GM23338 (cell line): ENCODE results near the gene RAMP1. TPM values are rescaled to one million over a fixed set of nuclear protein-coding genes. Genes with fewer than 3 reads are reported as not detected.

Experiments used
- ATAC-seq: fragments of 200-7000 bp; cut with Tn5 transposase; 3 replicates; pipeline ENCODE4 v1.9.1; 2020
- DNase-seq: peaks from one replicate; pipeline ENCODE4 v3.0.0-alpha.2; 2015; ENCODE audit warnings: low spot score
- H2AFZ ChIP-seq: fragments of 200-600 bp; sonication (generic); 2 replicates; pipeline ENCODE4 v1.8.0; 2016; ENCODE audit warnings: antibody characterized with exemption, mild to moderate bottlenecking, moderate library complexity
- H3F3A ChIP-seq: fragments of 200-600 bp; sonication (generic); replicated peaks from 2 replicates; pipeline ENCODE4 v1.8.0; 2017; ENCODE audit warnings: antibody characterized with exemption, mixed run types, low read depth
- H3K27ac ChIP-seq: fragments of 200-600 bp; sonication (generic); 2 replicates; pipeline ENCODE4 v1.6.1; 2016; ENCODE audit warnings: low read depth
- H3K27me3 ChIP-seq: fragments of 200-600 bp; sonication (generic); 2 replicates; pipeline ENCODE4 v1.8.0; 2016; ENCODE audit warnings: mild to moderate bottlenecking, mixed run types, moderate library complexity; ENCODE audit not compliant: insufficient read depth
- H3K36me3 ChIP-seq: fragments of 200-600 bp; sonication (generic); 2 replicates; pipeline ENCODE4 v1.8.0; 2016; ENCODE audit warnings: mild to moderate bottlenecking; ENCODE audit not compliant: insufficient read depth
- H3K4me1 ChIP-seq: fragments of 200-600 bp; sonication (generic); 2 replicates; pipeline ENCODE4 v1.8.0; 2016; ENCODE audit warnings: mild to moderate bottlenecking, moderate library complexity; ENCODE audit not compliant: insufficient read depth
- H3K4me2 ChIP-seq: fragments of 200-600 bp; sonication (generic); 2 replicates; pipeline ENCODE4 v1.7.1; 2017; ENCODE audit warnings: mixed run types
- H3K4me3 ChIP-seq: fragments of 200-600 bp; sonication (generic); 2 replicates; pipeline ENCODE4 v1.6.1; 2016; ENCODE audit warnings: mixed run types
- H3K79me2 ChIP-seq: fragments of 200-600 bp; sonication (generic); replicated peaks from 2 replicates; pipeline ENCODE4 v1.8.0; 2017; ENCODE audit warnings: mild to moderate bottlenecking; ENCODE audit not compliant: insufficient read depth
- H3K9me2 ChIP-seq: fragments of 200-600 bp; sonication (generic); 2 replicates; pipeline ENCODE4 v1.8.0; 2017; ENCODE audit not compliant: insufficient read depth
- H4K20me1 ChIP-seq: fragments of 200-600 bp; sonication (generic); replicated peaks from 2 replicates; pipeline ENCODE4 v1.8.0; 2017; ENCODE audit warnings: mild to moderate bottlenecking; ENCODE audit not compliant: insufficient read depth
- H3K27ac Mint-ChIP-seq: 2 replicates; pipeline ENCODE4 v1.8.0; 2020; ENCODE audit warnings: inconsistent platforms, mild to moderate bottlenecking, moderate library complexity, mixed read lengths
- H3K27me3 Mint-ChIP-seq: 3 replicates; pipeline ENCODE4 v1.8.0; 2022; ENCODE audit warnings: low read depth, mild to moderate bottlenecking, moderate library complexity, mixed read lengths, inconsistent platforms; ENCODE audit not compliant: insufficient read depth, poor library complexity
- H3K36me3 Mint-ChIP-seq: 3 replicates; pipeline ENCODE4 v1.8.0; 2021; ENCODE audit warnings: low read depth, mild to moderate bottlenecking, inconsistent platforms, moderate library complexity, mixed read lengths
- H3K4me1 Mint-ChIP-seq: 3 replicates; pipeline ENCODE4 v1.8.0; 2020; ENCODE audit warnings: mild to moderate bottlenecking, inconsistent platforms, mixed read lengths
- H3K4me3 Mint-ChIP-seq: 3 replicates; pipeline ENCODE4 v1.8.0; 2021; ENCODE audit warnings: moderate library complexity, mild to moderate bottlenecking, inconsistent platforms, mixed read lengths
- H3K9me3 Mint-ChIP-seq: 3 replicates; pipeline ENCODE4 v1.8.0; 2020; ENCODE audit warnings: moderate library complexity, mild to moderate bottlenecking, inconsistent platforms, mixed read lengths
- CREB1 ChIP-seq: fragments of 250-450 bp; sonication (Bioruptor Pico); IDR thresholded peaks from 2 replicates; pipeline ENCODE4 v1.5.0; 2020; ENCODE audit warnings: low read depth, mild to moderate bottlenecking, moderate library complexity
- CTCF ChIP-seq, 2 experiments: fragments of 200-600 bp in 1 of 2; sonication (generic) in 1 of 2; conservative IDR thresholded peaks; 2 replicates each; pipeline versions ENCODE4 v1.5.1 to v1.6.1; 2016 to 2017; ENCODE audit warnings: antibody characterized with exemption in 2 of 2, low read depth in 2 of 2, mild to moderate bottlenecking in 2 of 2, moderate library complexity in 1 of 2
- ETS1 ChIP-seq: IDR thresholded peaks from 2 replicates; pipeline ENCODE4 v1.6.1; 2016; ENCODE audit warnings: antibody characterized with exemption
- EZH2 ChIP-seq: fragments of 200-600 bp; sonication (generic); IDR thresholded peaks from one replicate; pipeline ENCODE4 v1.8.0; 2017; ENCODE audit warnings: antibody characterized with exemption, mild to moderate bottlenecking, low read depth; ENCODE audit not compliant: unreplicated experiment
- EZH2phosphoT487 ChIP-seq: fragments of 200-600 bp; sonication (generic); IDR thresholded peaks from one replicate; pipeline ENCODE4 v1.8.1; 2018; ENCODE audit warnings: antibody characterized with exemption; ENCODE audit not compliant: unreplicated experiment
- JUNB ChIP-seq: IDR thresholded peaks from one replicate; pipeline ENCODE4 v1.6.1; 2016; ENCODE audit warnings: antibody characterized with exemption; ENCODE audit not compliant: unreplicated experiment
- NANOG ChIP-seq: IDR thresholded peaks from 2 replicates; pipeline ENCODE4 v1.6.1; 2016; ENCODE audit warnings: antibody characterized with exemption, borderline replicate concordance
- POLR2AphosphoS5 ChIP-seq: IDR thresholded peaks from 2 replicates; pipeline ENCODE4 v1.6.1; 2016; ENCODE audit warnings: antibody characterized with exemption, low read depth
- STAT1 ChIP-seq: IDR thresholded peaks from one replicate; pipeline ENCODE4 v1.6.1; 2016; ENCODE audit warnings: antibody characterized with exemption; ENCODE audit not compliant: unreplicated experiment
- ZNF114 ChIP-seq: fragments of 250-450 bp; sonication (Bioruptor Pico); IDR thresholded peaks from 2 replicates; pipeline ENCODE4 v1.5.0; 2020; ENCODE audit warnings: mild to moderate bottlenecking, moderate library complexity
- ZNF331 ChIP-seq: fragments of 250-450 bp; sonication (Bioruptor Pico); IDR thresholded peaks from 2 replicates; pipeline ENCODE4 v1.5.0; 2020; ENCODE audit warnings: low read depth, mild to moderate bottlenecking, moderate library complexity
- polyA plus RNA-seq: library from polyadenylated mRNA; unstranded; fragments of >200 nt; fragmentation: Nextera tagmentation; extraction: Ambion mirVana; gene quantifications from 2 replicates; pipeline ENCODE4 v1.2.1, GENCODE V29; 2016
- total RNA-seq: library from RNA; depleted of rRNA; stranded (reverse); fragments of >200 nt; shearing (Covaris generic); gene quantifications from 2 replicates; pipeline ENCODE4 v1.2.3, GENCODE V29; 2014
- TF ChIP-seq, protein P1 (sequence below): fragments of 250-450 bp; sonication (Bioruptor Pico); IDR thresholded peaks from 2 replicates; pipeline ENCODE4 v1.5.0; 2020; ENCODE audit warnings: mild to moderate bottlenecking, moderate library complexity
- TF ChIP-seq, protein P2 (sequence below): IDR thresholded peaks from one replicate; pipeline ENCODE4 v1.6.1; 2018; ENCODE audit warnings: antibody characterized with exemption; ENCODE audit not compliant: unreplicated experiment

The RAMP1 gene
- total and polyA plus RNA-seq, 2 experiments from 2014 or later: 1.7 to 3.3 TPM

GRCh38 chr2:237864444-237864931 lies 5.1 kb downstream of the RAMP1 start:
- Mint-ChIP-seq H3K36me3 (no peaks in the 10 kb centered on the region), H3K27me3 (peaks cover 24% of the 10 kb centered on the region), H3K4me1 (peaks cover 21% of the 10 kb centered on the region), H3K4me3 (no peak overlapping the region), H3K27ac (no peak overlapping the region), H3K9me3 (no peaks in the 10 kb centered on the region)
- no peak overlapping the region for H3K4me3 ChIP-seq
- H2AFZ ChIP-seq: no peak overlapping the region
- no peaks in the 10 kb centered on the region for H3K36me3 ChIP-seq
- TF ChIP-seq EZH2phosphoT487 (no peak), ETS1 (no peak), EZH2 (no peak), ZNF331 (no peak), ZNF114 (no peak), POLR2AphosphoS5 (no peak), CREB1 (CRISPR knock-in tag) (no peak), CTCF (conservative IDR thresholded peaks at IDR 0.05; ENCODE audit: low read depth in 2 of 2) (no peak), STAT1 (no peak), JUNB (no peak), NANOG (no peak)
- TF ChIP-seq, protein P1, sequence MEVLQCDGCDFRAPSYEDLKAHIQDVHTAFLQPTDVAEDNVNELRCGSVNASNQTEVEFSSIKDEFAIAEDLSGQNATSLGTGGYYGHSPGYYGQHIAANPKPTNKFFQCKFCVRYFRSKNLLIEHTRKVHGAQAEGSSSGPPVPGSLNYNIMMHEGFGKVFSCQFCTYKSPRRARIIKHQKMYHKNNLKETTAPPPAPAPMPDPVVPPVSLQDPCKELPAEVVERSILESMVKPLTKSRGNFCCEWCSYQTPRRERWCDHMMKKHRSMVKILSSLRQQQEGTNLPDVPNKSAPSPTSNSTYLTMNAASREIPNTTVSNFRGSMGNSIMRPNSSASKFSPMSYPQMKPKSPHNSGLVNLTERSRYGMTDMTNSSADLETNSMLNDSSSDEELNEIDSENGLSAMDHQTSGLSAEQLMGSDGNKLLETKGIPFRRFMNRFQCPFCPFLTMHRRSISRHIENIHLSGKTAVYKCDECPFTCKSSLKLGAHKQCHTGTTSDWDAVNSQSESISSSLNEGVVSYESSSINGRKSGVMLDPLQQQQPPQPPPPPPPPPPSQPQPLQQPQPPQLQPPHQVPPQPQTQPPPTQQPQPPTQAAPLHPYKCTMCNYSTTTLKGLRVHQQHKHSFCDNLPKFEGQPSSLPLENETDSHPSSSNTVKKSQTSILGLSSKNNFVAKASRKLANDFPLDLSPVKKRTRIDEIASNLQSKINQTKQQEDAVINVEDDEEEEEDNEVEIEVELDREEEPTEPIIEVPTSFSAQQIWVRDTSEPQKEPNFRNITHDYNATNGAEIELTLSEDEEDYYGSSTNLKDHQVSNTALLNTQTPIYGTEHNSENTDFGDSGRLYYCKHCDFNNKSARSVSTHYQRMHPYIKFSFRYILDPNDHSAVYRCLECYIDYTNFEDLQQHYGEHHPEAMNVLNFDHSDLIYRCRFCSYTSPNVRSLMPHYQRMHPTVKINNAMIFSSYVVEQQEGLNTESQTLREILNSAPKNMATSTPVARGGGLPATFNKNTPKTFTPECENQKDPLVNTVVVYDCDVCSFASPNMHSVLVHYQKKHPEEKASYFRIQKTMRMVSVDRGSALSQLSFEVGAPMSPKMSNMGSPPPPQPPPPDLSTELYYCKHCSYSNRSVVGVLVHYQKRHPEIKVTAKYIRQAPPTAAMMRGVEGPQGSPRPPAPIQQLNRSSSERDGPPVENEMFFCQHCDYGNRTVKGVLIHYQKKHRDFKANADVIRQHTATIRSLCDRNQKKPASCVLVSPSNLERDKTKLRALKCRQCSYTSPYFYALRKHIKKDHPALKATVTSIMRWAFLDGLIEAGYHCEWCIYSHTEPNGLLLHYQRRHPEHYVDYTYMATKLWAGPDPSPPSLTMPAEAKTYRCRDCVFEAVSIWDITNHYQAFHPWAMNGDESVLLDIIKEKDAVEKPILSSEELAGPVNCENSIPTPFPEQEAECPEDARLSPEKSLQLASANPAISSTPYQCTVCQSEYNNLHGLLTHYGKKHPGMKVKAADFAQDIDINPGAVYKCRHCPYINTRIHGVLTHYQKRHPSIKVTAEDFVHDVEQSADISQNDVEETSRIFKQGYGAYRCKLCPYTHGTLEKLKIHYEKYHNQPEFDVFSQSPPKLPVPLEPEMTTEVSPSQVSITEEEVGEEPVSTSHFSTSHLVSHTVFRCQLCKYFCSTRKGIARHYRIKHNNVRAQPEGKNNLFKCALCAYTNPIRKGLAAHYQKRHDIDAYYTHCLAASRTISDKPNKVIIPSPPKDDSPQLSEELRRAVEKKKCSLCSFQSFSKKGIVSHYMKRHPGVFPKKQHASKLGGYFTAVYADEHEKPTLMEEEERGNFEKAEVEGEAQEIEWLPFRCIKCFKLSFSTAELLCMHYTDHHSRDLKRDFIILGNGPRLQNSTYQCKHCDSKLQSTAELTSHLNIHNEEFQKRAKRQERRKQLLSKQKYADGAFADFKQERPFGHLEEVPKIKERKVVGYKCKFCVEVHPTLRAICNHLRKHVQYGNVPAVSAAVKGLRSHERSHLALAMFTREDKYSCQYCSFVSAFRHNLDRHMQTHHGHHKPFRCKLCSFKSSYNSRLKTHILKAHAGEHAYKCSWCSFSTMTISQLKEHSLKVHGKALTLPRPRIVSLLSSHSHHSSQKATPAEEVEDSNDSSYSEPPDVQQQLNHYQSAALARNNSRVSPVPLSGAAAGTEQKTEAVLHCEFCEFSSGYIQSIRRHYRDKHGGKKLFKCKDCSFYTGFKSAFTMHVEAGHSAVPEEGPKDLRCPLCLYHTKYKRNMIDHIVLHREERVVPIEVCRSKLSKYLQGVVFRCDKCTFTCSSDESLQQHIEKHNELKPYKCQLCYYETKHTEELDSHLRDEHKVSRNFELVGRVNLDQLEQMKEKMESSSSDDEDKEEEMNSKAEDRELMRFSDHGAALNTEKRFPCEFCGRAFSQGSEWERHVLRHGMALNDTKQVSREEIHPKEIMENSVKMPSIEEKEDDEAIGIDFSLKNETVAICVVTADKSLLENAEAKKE (CRISPR knock-in tag): no peak
- TF ChIP-seq, protein P2, sequence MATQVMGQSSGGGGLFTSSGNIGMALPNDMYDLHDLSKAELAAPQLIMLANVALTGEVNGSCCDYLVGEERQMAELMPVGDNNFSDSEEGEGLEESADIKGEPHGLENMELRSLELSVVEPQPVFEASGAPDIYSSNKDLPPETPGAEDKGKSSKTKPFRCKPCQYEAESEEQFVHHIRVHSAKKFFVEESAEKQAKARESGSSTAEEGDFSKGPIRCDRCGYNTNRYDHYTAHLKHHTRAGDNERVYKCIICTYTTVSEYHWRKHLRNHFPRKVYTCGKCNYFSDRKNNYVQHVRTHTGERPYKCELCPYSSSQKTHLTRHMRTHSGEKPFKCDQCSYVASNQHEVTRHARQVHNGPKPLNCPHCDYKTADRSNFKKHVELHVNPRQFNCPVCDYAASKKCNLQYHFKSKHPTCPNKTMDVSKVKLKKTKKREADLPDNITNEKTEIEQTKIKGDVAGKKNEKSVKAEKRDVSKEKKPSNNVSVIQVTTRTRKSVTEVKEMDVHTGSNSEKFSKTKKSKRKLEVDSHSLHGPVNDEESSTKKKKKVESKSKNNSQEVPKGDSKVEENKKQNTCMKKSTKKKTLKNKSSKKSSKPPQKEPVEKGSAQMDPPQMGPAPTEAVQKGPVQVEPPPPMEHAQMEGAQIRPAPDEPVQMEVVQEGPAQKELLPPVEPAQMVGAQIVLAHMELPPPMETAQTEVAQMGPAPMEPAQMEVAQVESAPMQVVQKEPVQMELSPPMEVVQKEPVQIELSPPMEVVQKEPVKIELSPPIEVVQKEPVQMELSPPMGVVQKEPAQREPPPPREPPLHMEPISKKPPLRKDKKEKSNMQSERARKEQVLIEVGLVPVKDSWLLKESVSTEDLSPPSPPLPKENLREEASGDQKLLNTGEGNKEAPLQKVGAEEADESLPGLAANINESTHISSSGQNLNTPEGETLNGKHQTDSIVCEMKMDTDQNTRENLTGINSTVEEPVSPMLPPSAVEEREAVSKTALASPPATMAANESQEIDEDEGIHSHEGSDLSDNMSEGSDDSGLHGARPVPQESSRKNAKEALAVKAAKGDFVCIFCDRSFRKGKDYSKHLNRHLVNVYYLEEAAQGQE: no peak
- peaks cover 20% of the 10 kb centered on the region for H3K27me3 ChIP-seq
- 0 out of 2 replicates have a peak, but pooled peaks cover 4% of the 10 kb centered on the region for H3K4me1 ChIP-seq
- no peak for DNase-seq
- ATAC-seq: no peak
- peaks cover 6% of the 10 kb centered on the region; the same call in 1 of the 2 replicates for H3F3A ChIP-seq
- no peak overlapping the region for H3K4me2 ChIP-seq
- no peaks in the 10 kb centered on the region for H3K9me2 ChIP-seq
- H4K20me1 ChIP-seq: no peaks in the 10 kb centered on the region
- no peak overlapping the region for H3K27ac ChIP-seq
- H3K79me2 ChIP-seq: no peaks in the 10 kb centered on the region
